Measurements from ENCODE around the gene AP5B1.

Gene AP5B1

GRCh38 chr11:65798882-65799281, 18.1 kb upstream of the AP5B1 start:
- no peak for DNase-seq

DNA sequence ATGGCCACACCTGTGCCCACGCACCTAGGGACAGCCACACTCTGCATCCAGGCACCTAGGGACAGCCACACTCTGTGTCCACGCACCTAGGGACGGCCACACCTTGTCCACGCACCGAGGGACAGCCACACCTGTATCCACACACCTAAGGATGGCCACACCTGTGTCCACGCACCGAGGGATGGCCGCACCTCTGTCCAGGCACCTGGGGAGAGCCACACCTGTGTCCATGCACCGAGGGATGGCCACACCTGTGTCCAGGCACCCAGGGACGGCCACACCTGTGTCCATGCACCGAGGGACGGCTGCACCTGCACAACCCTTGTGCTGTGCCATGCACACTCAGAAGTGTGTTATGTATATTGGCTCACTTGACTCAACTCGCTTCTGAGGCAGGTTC, 16.9 kb upstream of the AP5B1 start:
- DNase-seq = no peak

GRCh38 chr11:65796726-65797601, 16.2 kb upstream of the AP5B1 start:
- DNase-seq = no peak

DNA sequence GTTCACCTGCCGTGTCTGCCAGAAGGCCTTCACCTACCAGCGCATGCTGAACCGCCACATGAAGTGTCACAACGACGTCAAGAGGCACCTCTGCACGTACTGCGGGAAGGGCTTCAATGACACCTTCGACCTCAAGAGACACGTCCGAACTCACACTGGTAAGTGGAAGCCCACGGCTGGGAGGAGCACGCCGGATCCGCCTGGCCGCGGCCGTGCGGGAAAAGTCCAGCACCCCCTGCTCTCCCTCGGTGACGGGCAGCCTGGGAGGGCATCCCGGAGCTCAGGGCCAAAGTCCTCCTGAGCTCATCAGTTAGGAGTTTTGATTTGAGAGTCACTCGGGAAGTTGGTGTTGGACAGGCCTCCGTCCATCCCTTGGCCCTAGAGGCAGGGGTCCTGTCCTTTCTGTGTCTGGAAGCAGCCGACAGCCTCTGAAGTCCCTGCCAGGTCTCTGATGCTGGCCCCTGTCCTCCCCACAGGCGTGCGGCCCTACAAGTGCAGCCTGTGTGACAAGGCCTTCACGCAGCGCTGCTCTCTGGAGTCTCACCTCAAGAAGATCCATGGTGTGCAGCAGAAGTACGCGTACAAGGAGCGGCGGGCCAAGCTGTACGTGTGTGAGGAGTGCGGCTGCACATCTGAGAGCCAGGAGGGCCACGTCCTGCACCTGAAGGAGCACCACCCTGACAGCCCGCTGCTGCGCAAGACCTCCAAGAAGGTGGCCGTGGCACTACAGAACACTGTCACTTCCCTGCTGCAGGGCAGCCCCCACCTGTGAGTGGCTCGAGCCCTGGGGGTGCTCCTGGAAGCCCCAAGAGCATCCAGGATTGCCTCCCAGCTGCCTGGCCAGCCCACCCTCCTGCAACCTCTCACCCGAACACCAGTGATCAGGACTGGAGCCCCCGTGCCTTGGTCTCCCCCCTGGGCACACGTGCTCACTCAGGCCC, 14.1 kb upstream of the AP5B1 start:
- no peak for DNase-seq

DNA sequence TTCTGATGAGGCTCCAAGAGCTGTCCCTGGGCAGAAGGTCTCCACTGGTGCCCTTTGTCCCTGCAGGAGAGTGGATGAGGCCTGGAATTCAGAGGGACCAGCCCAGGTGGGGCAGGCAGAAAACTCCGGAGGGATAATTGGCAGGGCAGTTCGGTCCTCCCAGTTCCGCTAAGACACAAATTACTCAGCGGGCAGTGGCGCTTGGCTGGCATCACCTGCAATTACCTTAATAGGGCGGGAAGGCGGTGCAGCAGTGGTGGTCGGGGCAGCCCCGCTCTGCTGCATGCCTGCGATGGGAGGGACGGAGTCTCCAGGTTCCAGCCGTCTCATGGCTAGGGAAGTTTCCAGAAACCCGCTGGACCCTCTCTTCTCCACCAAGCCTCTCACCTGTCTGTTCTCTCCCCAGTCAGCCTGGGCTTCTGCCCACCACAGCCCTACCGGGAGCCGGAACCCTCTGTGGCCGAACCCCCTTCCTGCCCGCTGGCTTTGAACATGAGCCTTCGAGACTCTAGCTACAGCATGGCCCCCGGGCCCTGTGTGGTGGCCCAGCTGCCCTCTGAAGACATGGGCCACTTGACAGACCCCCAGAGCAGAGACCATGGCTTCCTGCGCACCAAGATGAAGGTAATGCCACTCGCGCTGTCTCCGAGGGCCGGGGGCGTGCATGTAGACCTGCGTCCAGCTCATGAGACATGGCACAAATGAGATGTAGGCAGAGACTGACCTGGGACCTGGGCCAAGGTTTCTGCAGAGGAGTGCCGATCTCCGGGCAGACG, 13.0 kb upstream of the AP5B1 start:
- no peak for DNase-seq

DNA sequence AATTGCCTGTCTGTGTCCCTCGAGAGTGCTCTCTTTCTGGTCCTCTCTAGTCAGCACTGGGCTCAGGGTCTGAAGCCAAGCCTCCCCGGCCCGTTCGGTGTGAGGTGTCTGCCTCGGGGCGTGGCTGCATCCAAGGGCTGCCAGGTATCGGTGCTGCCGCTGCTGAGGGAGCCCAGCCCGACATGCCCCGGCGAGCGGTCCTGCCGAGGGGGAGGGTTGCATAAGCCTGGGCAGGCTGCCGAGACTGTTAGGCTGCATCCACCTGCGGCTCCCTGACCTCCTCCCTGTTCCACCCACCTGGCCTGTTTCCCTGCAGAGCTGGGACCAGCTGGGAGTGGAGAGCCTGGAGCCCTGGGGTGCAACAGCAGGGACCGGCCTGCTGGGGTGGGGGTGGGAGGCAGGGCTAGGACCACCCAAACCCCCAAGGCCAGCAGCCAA, 12.4 kb upstream of the AP5B1 start:
- DNase-seq = peak; percentile 29 to 57

GRCh38 chr11:65792456-65792855, 11.7 kb upstream of the AP5B1 start:
- DNase-seq = no peak

GRCh38 chr11:65791719-65792213, 11.0 kb upstream of the AP5B1 start:
- DNase-seq = peak; percentile 19 to 70

DNA sequence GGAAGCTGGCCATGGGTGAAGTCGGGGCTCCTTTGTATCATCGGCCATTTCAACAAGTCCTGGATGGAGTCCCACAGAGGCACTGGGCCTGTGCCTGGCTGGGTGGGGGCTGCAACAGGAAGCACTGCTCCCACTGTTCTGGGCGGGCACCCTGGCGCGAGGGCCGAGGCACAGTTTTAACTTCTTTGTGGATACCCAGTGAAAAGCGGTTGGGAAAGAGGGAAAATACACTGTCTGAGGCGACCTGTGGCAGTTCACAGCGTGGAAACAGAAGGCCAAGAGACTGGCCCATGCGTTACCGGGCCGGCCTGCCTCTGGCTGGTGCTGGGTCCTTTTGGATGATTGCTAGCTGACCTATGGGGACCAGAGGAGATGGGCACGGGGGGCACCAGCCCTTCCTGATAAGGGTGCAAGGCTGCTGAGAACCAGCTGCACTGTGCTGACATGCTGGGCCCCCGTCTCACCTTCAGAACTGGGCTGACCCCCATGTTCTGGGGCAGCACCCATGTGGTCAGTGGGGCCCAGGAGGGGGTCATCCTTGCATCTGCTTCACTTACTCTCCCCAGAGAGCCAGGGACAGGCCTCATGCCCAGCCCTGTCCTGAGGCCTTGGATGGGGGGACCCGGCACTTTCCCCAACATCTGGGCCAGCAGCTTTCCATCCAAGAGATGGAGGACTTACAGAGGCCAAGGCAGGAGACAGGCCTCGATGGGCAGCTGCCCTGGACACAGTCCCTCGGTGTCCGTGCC, 10.3 kb upstream of the AP5B1 start:
- DNase-seq = no peak

DNA sequence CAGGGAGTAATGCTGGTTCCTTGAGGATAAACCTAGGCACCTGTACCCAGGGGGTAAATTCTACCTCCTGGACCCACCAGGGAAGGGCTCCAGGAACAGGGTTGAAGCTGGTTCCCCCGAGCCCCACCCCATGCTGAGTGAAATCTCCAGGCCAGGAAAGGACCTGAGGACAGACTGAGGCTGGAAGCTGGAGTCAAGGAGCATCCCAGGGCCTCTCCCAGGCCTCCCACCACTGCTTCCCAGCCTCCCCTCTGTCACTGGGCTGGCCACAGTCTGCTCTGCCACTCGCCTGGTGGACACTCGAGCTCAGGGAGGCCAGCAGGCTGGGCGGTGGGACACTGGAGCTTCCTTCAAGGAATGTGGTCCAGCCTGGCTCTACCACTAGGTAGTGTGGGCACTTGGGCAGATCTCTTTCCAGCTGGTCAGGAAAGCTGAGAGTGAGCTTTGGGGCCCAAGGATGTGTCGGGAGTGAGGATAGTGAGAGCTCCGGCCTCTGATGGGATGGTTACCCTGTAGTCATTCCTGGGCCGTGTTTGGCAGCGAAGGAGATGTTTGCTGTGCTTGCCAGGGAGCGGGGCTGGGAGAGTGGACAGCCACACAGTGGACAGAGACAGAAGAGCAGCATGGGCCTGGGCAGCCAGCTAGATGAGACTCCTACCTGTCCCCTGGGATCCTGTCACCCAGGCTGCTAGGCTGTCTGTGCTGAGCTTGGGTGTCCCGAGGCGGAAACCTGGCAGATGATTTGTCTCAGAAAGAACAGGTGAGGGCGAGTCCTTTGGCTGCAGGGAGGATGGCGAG, 9.5 kb upstream of the AP5B1 start:
- DNase-seq = no peak

DNA sequence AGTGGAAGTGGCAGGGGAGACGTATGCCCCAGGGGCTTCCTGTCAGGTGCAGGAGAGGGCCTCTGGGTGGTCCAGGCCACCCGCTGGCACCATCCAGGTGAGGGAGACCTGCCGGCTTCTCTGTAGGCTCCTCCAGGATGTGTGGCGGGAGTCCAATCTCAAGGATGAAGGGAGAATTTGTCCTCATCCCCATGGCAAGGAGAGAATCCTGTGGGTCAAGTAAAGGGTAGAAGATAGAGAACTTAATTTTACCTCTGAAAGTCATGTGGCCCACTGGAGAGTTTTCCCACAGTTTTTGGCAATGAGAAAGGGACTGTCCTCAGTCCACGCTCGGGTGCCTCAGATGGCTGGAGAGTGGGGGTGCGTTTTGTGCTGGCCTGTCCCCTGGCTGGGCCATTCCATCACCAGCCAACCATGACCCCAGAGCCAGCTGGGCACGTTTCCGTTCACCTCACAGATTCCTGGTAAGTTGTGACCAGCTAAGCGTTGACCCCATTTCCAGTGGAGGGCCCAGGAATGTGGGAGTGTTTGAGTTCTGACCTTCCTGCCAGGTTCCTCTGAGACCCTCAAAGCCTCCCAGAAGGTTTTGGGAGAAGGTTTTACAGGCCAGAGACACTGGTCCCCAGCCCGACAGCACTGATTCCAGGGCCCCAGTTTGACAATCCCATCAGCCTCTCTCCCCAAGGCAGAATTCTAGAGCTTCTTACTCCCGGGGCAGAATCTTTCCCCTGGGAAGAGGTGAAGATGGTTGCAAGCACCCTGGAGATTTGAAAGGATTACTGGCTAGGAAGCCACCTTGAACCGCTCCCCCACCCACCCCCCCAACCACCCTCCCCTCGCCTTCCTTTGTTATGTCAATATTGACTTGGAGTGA, 8.7 kb upstream of the AP5B1 start:
- DNase-seq = no peak

DNA sequence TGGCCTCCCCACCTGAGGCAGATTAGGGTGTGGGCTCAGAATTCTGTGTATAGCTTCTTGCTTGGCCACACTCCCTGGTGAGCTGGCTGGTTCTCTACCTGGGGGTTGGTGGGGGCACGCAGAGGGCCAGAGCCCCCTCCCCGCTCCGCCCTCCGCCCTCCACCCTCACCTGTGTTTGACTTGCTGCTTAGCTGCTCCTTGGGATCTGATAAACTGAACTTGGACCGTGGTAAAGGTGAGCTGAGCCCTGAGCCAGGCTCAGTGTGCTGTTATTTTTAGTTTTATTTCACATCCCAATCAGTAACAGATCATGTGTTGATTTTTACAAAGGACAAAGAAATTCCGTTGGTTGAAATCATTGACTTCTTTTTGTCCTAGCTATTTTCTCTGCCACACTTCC, 8.0 kb upstream of the AP5B1 start:
- DNase-seq = no peak

DNA sequence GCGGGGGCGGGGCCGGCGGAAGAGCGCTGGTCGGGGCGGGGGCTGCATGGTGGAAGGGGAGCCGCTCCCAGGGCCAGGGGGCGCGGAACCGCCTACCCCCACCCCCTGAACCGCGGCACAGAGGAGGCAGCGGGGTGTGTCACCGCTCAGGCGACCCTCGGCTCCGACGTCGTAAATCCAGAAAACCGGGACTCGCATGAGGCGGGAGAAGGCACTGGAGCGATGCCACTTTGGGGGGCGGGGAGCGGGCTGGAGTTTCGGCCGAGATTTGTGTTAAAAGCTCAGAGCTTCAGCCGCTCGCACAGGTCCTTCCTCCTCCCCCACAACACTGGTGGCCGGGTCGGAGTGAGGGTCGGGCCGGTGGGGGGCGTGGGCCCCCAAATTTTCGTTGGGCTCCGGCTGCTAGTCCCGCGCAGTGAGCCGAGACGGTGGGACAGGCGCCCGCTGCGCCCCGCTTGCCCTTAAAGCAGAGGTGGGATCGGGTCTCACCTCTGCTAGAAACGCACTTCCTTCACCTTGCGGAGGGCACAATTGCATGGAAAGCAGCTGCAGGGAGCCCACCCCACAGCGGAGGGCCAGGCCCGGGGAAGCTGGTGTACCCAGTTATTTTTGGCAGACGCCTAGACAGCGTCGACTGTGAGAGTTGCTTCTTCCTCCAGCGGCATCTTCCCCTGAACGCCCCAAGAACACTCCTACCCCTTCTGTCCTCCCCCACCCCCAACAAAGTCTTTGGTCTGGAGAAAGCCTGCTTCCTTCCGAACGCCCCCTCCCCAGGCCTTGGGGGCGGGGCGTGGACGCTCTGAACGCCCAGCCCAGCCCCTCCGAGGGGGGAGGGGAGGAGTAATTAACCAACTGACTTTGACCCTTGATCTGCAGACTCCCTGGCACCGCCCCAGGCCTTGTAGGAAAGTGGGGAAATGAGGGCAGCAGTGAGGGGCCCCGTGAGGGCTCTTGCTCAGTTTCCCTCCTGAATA, 7.2 kb upstream of the AP5B1 start:
- DNase-seq = no peak

GRCh38 chr11:65786786-65787636, 6.2 kb upstream of the AP5B1 start, which contains the start of gene OVOL1:
TSS of gene OVOL1 (plus strand) at chr11:65787063. CDS start at chr11:65787374, 311 bp downstream.
- DNase-seq = no peak

DNA sequence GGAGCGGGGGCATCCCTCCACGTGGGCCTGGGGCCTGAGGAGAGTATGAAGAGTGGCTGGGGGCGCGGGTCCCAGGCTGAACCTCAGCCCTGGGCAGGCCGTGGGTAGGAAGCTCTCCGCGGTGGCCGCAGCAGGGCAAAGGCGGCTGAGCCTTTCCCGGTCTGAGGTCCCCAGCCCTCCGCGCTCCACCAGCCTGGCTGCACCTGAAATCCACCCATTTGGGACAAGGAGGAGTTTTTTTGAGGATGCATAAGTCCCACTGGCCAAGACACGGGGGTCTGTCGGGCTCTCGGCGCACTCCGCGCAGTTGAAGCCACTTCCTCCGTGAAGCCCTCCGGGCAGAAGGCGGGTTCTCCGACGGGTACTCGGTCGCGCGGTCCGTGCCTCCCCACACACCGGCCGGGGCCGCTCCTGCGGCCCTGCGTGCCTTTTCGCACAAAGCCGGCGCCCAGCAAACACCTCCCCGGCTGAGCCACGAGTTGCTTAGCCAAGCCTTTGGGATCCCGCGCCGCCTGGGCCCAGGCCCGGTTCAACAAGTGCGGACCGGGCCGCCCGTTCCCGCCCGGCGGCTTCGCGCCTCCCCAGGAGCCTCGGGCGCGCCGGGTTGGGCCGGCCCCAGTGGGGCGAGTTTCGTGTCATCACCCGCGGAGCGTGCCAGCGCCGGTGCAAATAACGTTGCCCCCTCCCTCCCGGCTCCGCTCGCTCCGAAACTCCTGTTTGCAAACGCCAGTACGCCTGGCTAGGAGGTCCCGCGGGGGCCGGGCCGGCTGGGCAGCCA, 5.4 kb upstream of the AP5B1 start:
- DNase-seq = no peak

GRCh38 chr11:65785319-65786007, 4.7 kb upstream of the AP5B1 start:
- DNase-seq = no peak

All from SHP77 (cell line).